ENCODE measurements around the gene CHTOP.
"Not testable (repeated sequence)": the region's sequence is repeated elsewhere in the genome, so short reads cannot be mapped to it uniquely, and the experiment has no call there.

CHTOP gene

DNA sequence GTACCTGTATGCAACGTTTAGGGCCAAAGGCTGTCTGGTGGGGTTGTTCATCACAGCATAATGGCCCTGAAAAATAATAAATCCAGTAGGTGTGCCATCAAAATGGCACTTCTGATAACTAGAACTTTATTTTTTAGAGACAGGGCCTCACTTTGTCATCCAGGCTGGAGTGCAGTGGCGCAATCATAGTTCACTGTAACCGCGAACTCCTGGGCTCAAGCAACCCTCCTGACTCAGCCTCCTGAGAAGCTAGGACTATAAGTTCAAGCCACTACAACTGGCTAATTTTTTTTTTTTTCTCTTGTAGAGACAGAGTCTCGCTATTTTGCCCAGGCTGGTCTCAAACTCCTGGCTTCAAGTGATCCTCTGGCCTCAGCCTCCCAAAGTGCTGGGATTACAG is 29.3 kb downstream of the CHTOP start:
- no peak for DNase-seq

DNA sequence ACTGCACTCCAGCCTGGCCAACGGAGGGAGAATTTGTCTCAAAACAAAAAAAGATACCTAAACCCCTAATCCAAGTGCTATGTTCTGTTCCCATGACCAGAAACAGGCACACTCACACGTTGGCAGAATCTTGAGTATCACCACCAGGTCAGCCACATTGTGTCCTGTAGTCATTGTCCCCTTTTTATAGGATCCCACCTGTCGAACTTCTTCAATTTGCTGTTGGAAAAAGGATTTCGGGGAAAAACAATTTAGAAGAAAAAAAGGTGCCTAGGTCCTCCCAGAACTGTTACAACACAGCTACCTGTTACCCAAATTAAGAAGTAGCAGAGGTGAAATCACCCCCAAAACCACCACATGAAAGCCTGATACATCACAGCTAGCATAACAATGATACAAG is 33.6 kb downstream of the CHTOP start:
- DNase-seq: no peak

DNA sequence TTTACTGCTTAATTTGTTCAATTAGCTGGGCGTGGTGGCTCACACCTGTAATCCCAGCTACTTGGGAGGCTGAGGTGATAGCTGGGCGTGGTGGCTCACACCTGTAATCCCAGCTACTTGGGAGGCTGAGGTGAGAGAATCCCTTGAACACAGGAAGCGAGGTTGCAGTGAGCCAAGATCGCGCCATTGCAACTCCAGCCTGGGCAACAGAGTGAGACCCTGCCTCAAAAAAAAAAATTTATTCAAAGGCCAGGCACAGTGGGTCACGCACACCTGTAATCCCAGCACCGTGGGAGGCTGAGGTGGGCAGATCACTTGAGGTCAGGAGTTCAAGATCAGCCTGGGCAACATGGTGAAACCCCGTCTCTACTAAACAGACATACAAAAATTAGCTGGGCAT is 34.8 kb downstream of the CHTOP start:
- not testable (repeated sequence) for DNase-seq

DNA sequence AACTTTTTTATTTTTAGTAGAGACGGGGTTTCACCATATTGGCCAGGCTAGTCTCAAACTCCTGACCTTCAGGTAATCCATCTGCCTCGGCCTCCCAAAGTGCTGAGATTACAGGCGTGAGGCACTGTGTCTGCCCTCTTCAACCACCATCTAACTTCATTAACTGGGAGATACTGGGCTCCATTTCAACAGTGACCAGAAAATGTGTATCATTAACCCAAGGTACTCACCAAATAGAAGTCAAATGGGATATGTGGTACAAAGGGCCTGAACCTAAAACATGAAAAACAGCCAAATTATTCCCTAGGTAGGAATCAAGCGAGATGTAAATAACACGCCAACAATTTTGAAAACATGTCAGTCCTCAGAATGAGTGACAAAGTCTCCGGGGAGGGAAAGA is 35.7 kb downstream of the CHTOP start:
- DNase-seq: no peak

DNA sequence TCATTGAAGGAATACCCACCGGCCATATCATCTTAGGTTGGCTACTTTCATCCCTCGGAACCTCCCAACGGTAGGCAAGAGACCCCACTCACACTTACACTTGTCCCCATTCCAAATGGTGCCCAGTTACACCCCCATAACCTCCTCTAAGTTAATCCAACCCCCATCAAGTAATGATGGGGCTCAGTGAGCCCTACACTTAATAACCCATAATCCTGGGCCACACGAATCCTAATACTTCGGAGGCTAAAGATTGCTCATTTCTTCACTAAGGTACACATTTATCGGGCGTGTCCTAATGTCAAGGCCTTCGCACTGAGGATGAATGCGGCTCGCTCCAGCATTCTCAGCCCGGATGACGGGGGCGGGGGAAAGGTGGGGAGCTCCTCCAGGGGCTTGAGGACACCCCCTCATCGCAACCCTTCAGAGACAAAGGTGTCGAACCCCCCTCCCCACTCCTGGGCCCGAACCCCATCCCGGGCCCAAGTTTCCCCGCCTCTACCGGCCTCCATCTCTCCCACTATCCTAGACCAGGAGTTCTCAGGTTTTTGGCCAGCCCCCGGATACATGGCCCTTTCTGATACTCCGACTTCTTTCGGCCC is 36.5 kb downstream of the CHTOP start:
- DNase-seq: no peak

DNA sequence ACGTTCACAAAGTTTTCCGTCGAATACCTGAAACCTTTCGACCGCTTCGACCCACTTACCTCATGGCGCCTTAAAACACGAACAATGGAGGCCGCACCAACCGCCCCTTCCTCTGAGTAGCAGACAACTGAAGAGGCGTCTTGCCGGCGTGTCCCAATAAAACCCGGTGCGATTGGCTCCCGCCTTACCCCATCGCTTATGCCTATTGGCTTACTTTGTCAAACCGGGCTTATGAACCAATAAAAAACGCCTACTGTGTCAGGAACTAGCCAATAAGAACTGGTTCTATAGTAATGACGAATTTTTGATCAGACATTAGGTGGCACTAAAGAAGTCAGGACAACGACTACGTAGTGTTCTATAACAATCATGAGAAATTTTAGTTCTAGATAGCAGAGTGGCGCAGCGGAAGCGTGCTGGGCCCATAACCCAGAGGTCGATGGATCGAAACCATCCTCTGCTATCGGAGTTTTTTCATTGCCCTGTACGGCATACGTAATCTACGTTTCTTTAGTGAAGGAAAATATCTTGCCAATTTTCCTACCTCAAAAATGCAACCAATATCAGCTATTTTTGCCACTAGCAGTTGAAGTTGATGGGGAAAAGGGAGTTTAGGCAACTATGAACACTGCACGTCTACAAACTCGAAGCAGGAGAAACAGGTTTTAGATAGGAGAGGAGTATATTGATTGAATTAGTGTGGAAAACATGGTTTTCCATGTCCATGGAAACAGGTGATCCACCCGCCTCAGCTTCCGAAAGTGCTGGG is 37.2 kb downstream of the CHTOP start, which contains the start of gene ILF2:
Gene ILF2, minus strand, starts transcription at position 135 of the 769 bp plus-strand sequence. Its CDS starts 71 bp downstream, at position 64.
- DNase-seq: peak; percentile 94 to 98

DNA sequence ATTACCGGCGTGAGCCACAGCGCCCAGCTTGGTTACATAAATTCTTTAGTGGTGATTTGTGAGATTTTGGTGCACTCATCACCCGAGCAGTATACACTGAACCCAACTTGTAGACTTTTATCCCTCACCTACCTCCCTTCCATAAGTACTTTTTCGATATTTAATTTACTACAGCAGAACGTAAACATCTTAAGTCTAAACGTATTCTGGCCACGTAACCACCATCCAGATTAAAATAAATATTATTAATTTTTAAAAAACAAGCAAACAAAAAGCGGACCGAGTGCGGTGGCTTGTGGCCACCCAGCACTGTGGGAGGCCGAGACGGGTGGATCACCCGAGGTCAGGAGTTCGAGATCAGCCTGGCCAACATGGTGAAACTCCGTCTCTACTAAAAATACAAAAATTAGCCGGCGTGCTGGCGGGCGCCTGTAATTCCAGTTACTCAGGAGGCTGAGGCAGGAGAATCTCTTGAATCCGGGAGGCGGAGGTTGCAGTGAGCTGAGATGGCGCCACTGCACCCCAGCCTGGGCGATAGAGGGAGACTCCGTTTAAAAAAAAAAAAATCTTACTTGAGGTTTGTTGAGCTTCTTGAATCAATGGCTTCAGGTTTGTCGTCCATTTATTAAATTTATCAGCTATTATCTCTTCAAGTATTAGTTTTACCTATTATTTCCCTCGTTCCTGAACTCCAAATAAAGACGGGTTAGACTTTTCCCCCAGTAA is 37.9 kb downstream of the CHTOP start:
- DNase-seq: peak; percentile 55 to 83

DNA sequence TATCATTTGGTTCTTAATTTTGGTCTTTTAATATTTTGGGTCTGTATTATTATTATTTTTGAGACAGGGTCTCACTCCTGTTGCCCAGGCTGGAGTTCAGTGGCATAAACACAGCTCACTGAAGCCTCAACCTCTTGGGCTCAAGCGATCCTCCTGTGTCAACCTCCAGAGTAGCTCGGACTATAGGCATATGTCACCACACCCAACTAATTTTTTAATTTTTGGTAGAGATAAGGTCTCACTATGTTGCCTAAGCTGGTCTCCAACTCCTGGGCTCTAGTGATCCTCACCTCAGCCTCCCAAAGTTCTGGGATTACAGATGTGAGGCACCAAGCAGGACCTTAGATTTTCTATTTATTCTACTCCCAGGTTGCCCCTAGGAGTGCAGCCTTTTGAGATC is 39.6 kb downstream of the CHTOP start:
- no peak for DNase-seq

DNA sequence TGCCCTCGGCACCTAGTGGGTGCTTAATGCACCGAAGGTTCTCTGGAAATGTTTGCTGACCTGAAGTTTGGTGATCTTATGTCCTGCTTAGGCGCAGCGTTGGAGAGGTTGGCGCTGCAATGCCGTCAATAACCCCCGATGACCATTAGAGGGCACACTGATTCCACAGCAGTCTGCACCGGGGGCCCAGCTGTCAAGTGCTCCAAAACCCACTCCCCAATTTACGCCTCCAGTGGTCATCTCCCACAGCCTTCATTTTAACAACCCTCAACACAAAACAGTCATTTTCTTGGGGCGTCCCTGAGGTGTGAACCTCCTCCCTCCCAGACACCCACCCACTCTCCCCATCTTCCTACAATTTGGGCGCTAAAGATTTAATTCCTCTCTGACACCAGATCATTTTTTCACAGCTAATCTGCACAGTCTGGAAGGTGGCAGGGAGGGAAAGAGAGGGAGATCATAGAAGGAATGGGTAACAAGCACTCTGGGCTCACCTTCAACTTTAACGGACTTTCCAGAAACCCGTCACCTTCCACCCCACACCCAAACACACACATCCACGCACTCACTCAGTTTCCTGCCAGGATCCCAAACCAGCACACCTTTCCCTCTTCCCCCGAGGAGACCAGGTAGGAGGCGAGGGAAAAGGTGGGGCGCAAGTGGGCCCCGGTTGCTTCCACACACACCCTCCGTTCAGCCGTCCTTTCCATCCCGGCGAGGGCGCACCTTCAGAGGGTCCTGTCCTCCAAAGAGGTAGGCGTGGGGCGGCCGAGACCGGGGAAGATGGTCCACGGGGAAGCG is 44.1 kb downstream of the CHTOP start:
- peak in 1 of 2 experiments; percentile 28 for DNase-seq

DNA sequence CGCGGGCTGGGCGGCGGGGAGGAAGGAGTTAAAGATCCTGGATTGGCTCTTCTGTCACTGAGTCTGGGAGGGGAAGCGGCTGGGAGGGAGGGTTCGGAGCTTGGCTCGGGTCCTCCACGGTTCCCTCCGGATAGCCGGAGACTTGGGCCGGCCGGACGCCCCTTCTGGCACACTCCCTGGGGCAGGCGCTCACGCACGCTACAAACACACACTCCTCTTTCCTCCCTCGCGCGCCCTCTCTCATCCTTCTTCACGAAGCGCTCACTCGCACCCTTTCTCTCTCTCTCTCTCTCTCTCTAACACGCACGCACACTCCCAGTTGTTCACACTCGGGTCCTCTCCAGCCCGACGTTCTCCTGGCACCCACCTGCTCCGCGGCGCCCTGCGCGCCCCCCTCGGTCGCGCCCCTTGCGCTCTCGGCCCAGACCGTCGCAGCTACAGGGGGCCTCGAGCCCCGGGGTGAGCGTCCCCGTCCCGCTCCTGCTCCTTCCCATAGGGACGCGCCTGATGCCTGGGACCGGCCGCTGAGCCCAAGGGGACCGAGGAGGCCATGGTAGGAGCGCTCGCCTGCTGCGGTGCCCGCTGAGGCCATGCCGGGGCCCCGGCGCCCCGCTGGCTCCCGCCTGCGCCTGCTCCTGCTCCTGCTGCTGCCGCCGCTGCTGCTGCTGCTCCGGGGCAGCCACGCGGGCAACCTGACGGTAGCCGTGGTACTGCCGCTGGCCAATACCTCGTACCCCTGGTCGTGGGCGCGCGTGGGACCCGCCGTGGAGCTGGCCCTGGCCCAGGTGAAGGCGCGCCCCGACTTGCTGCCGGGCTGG is 44.9 kb downstream of the CHTOP start, which contains the start of gene NPR1:
Gene NPR1, plus strand, starts transcription at position 170 of the 818 bp plus-strand sequence. Its CDS starts 421 bp downstream, at position 591.
- DNase-seq: no peak

DNA sequence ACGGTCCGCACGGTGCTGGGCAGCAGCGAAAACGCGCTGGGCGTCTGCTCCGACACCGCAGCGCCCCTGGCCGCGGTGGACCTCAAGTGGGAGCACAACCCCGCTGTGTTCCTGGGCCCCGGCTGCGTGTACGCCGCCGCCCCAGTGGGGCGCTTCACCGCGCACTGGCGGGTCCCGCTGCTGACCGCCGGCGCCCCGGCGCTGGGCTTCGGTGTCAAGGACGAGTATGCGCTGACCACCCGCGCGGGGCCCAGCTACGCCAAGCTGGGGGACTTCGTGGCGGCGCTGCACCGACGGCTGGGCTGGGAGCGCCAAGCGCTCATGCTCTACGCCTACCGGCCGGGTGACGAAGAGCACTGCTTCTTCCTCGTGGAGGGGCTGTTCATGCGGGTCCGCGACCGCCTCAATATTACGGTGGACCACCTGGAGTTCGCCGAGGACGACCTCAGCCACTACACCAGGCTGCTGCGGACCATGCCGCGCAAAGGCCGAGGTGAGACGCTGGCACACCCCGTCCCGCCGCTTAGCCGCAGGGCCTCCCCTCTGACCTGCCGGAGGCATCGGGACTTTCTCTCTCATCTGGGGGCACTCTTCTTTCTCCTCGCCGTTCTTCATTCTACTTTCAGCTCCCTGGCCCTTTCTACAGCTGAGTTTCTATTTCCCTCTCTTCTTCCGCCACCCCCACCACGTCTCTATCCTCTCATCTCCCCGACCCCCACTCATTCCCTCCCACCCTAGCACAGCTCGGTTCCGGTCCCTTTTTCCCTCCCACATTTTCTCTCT is 45.7 kb downstream of the CHTOP start:
- no peak for DNase-seq

DNA sequence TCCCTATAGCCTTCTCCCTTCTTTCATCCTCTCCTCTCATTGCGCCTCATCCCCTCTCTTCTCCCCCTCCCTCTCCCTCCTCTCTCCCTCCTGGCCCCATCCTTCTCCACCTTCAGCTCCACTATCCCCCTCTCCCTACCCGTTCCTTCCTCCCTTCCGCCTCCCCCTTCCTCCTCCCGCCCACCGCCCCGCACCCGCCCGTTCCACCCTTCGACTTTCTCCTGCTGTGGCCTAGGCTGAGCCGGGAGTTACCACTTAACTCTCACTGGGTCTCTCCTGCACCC is 46.2 kb downstream of the CHTOP start:
- no peak for DNase-seq

DNA sequence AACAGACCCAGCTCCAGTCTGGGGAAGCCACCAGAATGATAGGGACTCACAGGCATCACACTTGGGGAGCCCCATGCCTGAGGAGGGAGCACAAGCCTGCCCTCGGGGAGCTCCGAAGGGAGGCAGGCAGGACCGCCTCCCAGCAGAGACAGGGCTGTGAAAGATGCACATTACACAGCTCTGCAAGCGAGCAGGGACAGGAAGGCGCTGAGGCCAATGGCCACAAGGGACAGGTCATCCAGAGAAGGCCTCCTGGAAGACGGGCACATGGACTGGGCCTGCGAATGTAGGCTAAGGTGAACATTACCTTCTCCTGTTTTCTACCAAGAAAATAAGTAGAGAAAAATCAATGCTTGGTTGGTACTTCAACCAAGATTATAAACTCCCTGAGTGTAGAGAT is 48.9 kb downstream of the CHTOP start:
- DNase-seq: no peak

DNA sequence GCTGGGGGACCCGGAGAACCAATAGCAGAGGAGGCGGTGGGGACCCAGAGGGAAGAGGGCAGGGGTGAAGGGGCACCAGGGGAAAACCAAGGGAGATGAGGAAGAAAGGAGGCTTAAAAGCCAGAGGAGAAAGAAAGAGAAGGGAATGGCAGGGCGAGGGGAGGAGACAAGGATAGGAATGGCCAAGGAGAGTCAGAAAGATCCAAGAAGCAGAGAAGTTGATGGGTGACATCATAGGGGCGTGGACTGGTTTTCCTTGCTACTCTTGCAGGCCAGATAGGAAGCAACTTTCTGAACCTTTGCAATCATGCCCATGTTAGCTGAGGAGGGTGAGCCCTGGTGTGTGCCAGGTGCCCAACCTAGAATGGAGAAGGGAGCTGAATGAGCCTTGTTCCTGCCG is 50.0 kb downstream of the CHTOP start:
- no peak for DNase-seq

DNA sequence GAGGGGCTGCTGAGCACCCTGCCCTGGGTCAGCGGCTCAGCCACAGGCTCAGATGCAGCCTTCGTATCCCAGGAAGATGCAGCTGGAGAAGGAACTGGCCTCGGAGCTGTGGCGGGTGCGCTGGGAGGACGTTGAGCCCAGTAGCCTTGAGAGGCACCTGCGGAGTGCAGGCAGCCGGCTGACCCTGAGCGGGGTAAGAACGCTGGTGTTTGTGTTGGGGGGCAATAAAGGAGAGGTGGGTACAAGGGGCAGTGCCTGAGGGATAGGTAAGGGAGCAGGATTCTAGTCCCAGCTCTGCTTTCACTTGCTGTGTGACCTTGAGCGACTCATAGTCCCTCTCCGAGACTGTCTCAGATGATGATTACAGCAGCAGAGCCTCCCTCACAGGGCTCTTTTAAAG is 51.0 kb downstream of the CHTOP start:
- no peak for DNase-seq

DNA sequence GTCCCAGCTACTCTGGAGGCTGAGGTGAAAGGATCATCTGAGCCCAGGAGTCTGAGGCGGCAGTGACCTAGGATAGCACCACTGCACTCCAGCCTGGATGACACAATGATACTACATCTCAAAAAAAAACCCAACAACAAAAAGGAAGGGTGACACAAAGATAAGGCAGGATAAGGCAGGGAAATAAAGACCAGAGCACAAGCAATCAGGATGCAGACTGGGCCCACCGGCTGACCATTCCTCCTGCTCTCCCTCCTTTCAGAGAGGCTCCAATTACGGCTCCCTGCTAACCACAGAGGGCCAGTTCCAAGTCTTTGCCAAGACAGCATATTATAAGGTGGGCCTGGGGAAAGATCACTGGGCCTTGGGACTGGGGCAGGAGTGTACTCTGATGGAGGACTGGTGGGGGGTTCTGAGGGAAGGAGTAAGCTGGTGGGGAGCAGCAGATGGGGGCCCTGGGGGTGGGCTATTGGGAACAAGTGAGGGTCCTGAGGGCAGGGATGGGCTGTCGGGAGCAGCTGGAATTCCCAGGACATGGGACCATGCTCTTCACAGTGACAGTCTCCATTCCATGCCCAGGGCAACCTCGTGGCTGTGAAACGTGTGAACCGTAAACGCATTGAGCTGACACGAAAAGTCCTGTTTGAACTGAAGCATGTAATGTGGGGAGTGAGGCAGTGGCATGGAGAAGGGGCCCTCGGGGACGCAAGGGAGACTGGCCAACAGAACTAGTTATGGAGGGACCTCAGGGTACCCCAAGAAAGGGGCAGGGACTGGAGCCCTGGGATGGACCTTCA is 51.9 kb downstream of the CHTOP start:
- DNase-seq: no peak

DNA sequence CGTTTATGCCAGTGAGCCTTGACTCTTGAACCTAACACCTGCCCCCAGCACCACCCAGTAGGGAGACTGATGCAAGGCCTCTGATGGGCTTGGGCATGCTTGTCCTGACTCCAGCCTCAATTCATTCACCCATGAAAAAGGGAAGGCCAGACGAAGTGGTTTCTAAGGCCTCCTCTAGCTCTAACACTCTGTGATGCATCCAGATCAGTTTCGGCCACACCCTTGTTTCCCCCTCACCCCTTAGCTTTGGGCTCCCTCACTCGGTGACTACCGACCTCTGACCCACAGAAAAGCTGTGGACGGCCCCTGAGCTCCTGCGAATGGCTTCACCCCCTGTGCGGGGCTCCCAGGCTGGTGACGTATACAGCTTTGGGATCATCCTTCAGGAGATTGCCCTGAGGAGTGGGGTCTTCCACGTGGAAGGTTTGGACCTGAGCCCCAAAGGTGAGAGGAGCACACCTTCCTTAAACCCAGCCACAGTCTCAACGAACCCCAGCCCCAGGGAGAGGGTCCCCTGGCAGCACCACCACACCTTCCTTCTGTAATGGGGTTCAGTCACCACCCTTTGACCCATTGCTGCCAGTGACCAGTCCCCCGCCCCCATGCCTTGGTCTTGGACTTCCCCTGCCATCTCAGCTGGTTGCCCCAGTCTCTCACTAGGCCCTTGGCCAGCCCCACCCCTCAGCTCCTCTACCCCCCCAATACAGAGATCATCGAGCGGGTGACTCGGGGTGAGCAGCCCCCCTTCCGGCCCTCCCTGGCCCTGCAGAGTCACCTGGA is 53.7 kb downstream of the CHTOP start:
- DNase-seq: no peak

DNA sequence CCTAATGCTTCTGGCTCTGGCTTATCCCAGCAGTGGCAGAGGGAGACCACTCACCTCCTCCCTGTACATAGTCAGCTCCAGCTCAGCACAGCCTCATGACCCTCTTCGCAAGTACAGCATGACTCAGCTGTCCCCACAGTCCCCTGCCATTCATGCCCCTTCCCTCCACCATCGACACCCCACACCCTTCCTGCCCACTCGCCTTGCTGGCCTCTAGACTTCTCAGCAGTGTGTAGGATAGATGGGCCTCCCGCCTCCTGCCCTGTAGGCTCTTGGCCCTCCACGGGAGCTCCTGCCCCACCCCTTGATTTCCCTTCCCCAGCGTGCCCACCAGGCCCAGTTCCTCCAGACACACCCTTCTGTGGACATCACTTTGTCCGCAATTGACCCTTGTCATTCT is 54.4 kb downstream of the CHTOP start:
- DNase-seq: no peak

DNA sequence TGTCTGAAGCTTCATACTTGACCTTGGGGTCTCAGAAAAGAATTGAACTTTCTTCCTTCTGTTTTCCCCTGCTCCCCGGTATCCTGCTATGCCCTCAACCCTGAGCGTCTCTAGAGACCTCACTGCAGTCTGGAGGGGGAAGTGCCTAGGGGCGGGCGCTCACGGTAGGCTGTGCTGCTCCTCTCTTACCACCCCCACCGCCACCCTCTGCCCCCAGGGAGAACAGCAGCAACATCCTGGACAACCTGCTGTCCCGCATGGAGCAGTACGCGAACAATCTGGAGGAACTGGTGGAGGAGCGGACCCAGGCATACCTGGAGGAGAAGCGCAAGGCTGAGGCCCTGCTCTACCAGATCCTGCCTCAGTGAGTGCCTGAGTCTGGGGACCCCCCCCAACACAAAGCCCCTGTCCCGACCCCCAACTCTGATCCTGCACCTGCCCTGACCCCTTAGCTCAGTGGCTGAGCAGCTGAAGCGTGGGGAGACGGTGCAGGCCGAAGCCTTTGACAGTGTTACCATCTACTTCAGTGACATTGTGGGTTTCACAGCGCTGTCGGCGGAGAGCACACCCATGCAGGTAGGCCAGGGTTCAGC is 55.0 kb downstream of the CHTOP start:
- no peak for DNase-seq
